DOHH2 (cell line): ENCODE data around the gene NDC1.

ENCODE experiments used
- H3F3A ChIP-seq: fragments of 200-600 bp; sonication (generic), shearing (Covaris generic); 2 replicates; pipeline ENCODE4 v1.6.0; 2016; ENCODE audit warnings: antibody characterized with exemption, mild to moderate bottlenecking; ENCODE audit not compliant: control insufficient read depth, insufficient read depth
- H3K27ac ChIP-seq: fragments of 200-600 bp; sonication (generic); 2 replicates; pipeline ENCODE4 v1.5.1; 2014; ENCODE audit warnings: low read depth, mild to moderate bottlenecking, low read length, moderate library complexity
- H3K27me3 ChIP-seq: fragments of 200-600 bp; sonication (generic); 2 replicates; pipeline ENCODE4 v1.6.1; 2014; ENCODE audit warnings: mild to moderate bottlenecking, low read length, mixed read lengths; ENCODE audit not compliant: control insufficient read depth
- H3K36me3 ChIP-seq: fragments of 200-600 bp; sonication (generic); 2 replicates; pipeline ENCODE4 v1.6.1; 2014; ENCODE audit warnings: mild to moderate bottlenecking, low read length, moderate library complexity, mixed read lengths; ENCODE audit not compliant: control insufficient read depth
- H3K4me1 ChIP-seq: fragments of 200-600 bp; sonication (generic); 2 replicates; pipeline ENCODE4 v1.6.1; 2014; ENCODE audit warnings: mild to moderate bottlenecking, low read length, mixed read lengths; ENCODE audit not compliant: control insufficient read depth
- H3K4me2 ChIP-seq: fragments of 200-600 bp; sonication (generic); 2 replicates; pipeline ENCODE4 v1.6.0; 2014; ENCODE audit warnings: mild to moderate bottlenecking, low read length, moderate library complexity
- H3K4me3 ChIP-seq: fragments of 200-600 bp; sonication (generic); 2 replicates; pipeline ENCODE4 v1.5.1; 2014; ENCODE audit warnings: mild to moderate bottlenecking, low read length, mixed read lengths
- H3K79me2 ChIP-seq: fragments of 200-600 bp; sonication (generic); 2 replicates; pipeline ENCODE4 v1.6.1; 2014; ENCODE audit warnings: mild to moderate bottlenecking, low read length, mixed read lengths; ENCODE audit not compliant: control insufficient read depth
- H3K9me2 ChIP-seq: fragments of 200-600 bp; sonication (generic); replicated peaks from 2 replicates; pipeline ENCODE4 v1.6.1; 2014; ENCODE audit warnings: mild to moderate bottlenecking, low read length, mixed read lengths; ENCODE audit not compliant: control insufficient read depth
- H3K9me3 ChIP-seq: fragments of 200-600 bp; sonication (generic); 2 replicates; pipeline ENCODE4 v1.6.1; 2014; ENCODE audit warnings: antibody characterized with exemption, low read length, mixed read lengths; ENCODE audit not compliant: control insufficient read depth, insufficient read depth
- H4K20me1 ChIP-seq: fragments of 200-600 bp; sonication (generic); 2 replicates; pipeline ENCODE4 v1.6.0; 2014; ENCODE audit warnings: low read depth, mild to moderate bottlenecking, antibody characterized with exemption, low read length, moderate library complexity; ENCODE audit not compliant: control insufficient read depth, insufficient read depth
- CTCF ChIP-seq: fragments of 200-600 bp; sonication (generic); IDR thresholded peaks from one replicate; pipeline ENCODE4 v1.5.1; 2014; ENCODE audit warnings: antibody characterized with exemption, mild to moderate bottlenecking, low read depth, low read length; ENCODE audit not compliant: poor library complexity, severe bottlenecking
- EZH2phosphoT487 ChIP-seq: fragments of 200-600 bp; sonication (generic); IDR thresholded peaks from 2 replicates; pipeline ENCODE4 v1.6.1; 2017; ENCODE audit warnings: borderline replicate concordance, mild to moderate bottlenecking, antibody characterized with exemption, low read length, moderate library complexity, mixed read lengths

NDC1 gene

GRCh38 chr1:53810497-53810896, 27.6 kb downstream of the NDC1 start:
- H3F3A ChIP-seq, result peaks cover 8% of the 10 kb centered on the region; the same call in 1 of the 2 replicates
- peaks cover 95% of the 10 kb centered on the region for H3K36me3 ChIP-seq
- peaks cover 64% of the 10 kb centered on the region for H3K79me2 ChIP-seq
- no peaks in the 10 kb centered on the region for H3K4me1 ChIP-seq
- H3K27ac ChIP-seq, result no peak overlapping the region
- H4K20me1 ChIP-seq, result peaks cover 9% of the 10 kb centered on the region; the same call in 1 of the 2 replicates
- no peak overlapping the region for H3K4me3 ChIP-seq
- no peaks in the 10 kb centered on the region for H3K9me3 ChIP-seq
- no peaks in the 10 kb centered on the region for H3K27me3 ChIP-seq
- H3K4me2 ChIP-seq, result no peak overlapping the region
- TF ChIP-seq EZH2phosphoT487, result no peak
- TF ChIP-seq CTCF, result no peak
- H3K9me2 ChIP-seq, result no peaks in the 10 kb centered on the region

- H3K4me3 ChIP-seq, result no peak overlapping the region
- H3K36me3 ChIP-seq, result peaks cover 95% of the 10 kb centered on the region
- peaks cover 59% of the 10 kb centered on the region for H3K79me2 ChIP-seq
- H4K20me1 ChIP-seq, result peaks cover 9% of the 10 kb centered on the region; the same call in 1 of the 2 replicates
- no peaks in the 10 kb centered on the region for H3K9me3 ChIP-seq
- TF ChIP-seq EZH2phosphoT487 (no peak), CTCF (no peak)
- H3K4me2 ChIP-seq, result no peak overlapping the region
- no peak overlapping the region for H3K27ac ChIP-seq
- H3F3A ChIP-seq, result peaks cover 8% of the 10 kb centered on the region; the same call in 1 of the 2 replicates
- no peaks in the 10 kb centered on the region for H3K4me1 ChIP-seq
- no peaks in the 10 kb centered on the region for H3K27me3 ChIP-seq
- H3K9me2 ChIP-seq, result no peaks in the 10 kb centered on the region
Measured at GRCh38 chr1:53810007-53810406, 28.1 kb downstream of the NDC1 start.

GRCh38 chr1:53807916-53808315, 30.2 kb downstream of the NDC1 start:
- TF ChIP-seq EZH2phosphoT487 (no peak), CTCF (no peak)
- Histone ChIP-seq H3K4me1 (no peaks in the 10 kb centered on the region), H3K9me3 (no peaks in the 10 kb centered on the region), H3K36me3 (peaks cover 97% of the 10 kb centered on the region), H3F3A (peaks cover 8% of the 10 kb centered on the region; the same call in 1 of the 2 replicates), H3K4me3 (no peak overlapping the region), H3K79me2 (peaks cover 40% of the 10 kb centered on the region), H4K20me1 (peaks cover 5% of the 10 kb centered on the region; the same call in 1 of the 2 replicates), H3K4me2 (no peak overlapping the region), H3K27ac (no peak overlapping the region), H3K27me3 (no peaks in the 10 kb centered on the region), H3K9me2 (no peaks in the 10 kb centered on the region)
